Trophoblast cell (in vitro differentiated cells and primary cell): ENCODE measurements around the gene FUNDC2. TPM values are rescaled to one million over a fixed set of nuclear protein-coding genes. Genes with fewer than 3 reads are reported as not detected.
A peak's percentile ranks its signal among the peaks of the same experiment; 100 is the strongest.

Source experiments
- DNase-seq, 2 donors: peaks; one replicate each; pipeline ENCODE4 v3.0.0-alpha.2; 2016
- H2AFZ ChIP-seq: 2 replicates; pipeline ENCODE4 v1.6.1; 2013; ENCODE audit warnings: low read length, moderate library complexity, mild to moderate bottlenecking; ENCODE audit not compliant: insufficient read depth, poor library complexity
- H2AK5ac ChIP-seq: 2 replicates; pipeline ENCODE4 v1.6.1; 2013; ENCODE audit warnings: mild to moderate bottlenecking, low read length
- H2BK120ac ChIP-seq: 2 replicates; pipeline ENCODE4 v1.6.1; 2013; ENCODE audit warnings: low read length, mild to moderate bottlenecking, moderate library complexity; ENCODE audit not compliant: insufficient read depth, poor library complexity
- H2BK12ac ChIP-seq: 2 replicates; pipeline ENCODE4 v1.6.1; 2013; ENCODE audit warnings: mild to moderate bottlenecking, low read length, moderate library complexity
- H2BK5ac ChIP-seq: 2 replicates; pipeline ENCODE4 v1.6.1; 2013; ENCODE audit warnings: low read length, low read depth, moderate library complexity, mild to moderate bottlenecking; ENCODE audit not compliant: poor library complexity
- H3K14ac ChIP-seq: 2 replicates; pipeline ENCODE4 v1.6.1; 2013; ENCODE audit warnings: mild to moderate bottlenecking, low read length
- H3K18ac ChIP-seq: 2 replicates; pipeline ENCODE4 v1.6.1; 2013; ENCODE audit warnings: mild to moderate bottlenecking, low read length
- H3K23ac ChIP-seq: 2 replicates; pipeline ENCODE4 v1.6.1; 2013; ENCODE audit warnings: low read length
- H3K27ac ChIP-seq: 2 replicates; pipeline ENCODE4 v1.5.1; 2013; ENCODE audit warnings: low read depth, mild to moderate bottlenecking, inconsistent platforms, low read length, moderate library complexity
- H3K27me3 ChIP-seq: 2 replicates; pipeline ENCODE4 v1.6.1; 2013; ENCODE audit warnings: inconsistent platforms, mild to moderate bottlenecking, low read length, moderate library complexity; ENCODE audit not compliant: insufficient read depth
- H3K36me3 ChIP-seq, 2 experiments: 1 replicate in 1 of 2; 2 replicates in 1 of 2; pipeline ENCODE4 v1.6.1; 2013; ENCODE audit warnings: low read length in 2 of 2, mild to moderate bottlenecking in 2 of 2, moderate library complexity in 1 of 2; ENCODE audit not compliant: insufficient read depth in 2 of 2, control insufficient read depth in 1 of 2
- H3K4ac ChIP-seq: 2 replicates; pipeline ENCODE4 v1.6.1; 2013; ENCODE audit warnings: low read depth, mild to moderate bottlenecking, low read length, moderate library complexity
- H3K4me1 ChIP-seq, 2 experiments: 1 replicate in 1 of 2; 2 replicates in 1 of 2; pipeline ENCODE4 v1.6.1; 2013; ENCODE audit warnings: low read length in 2 of 2, mild to moderate bottlenecking in 2 of 2, moderate library complexity in 1 of 2; ENCODE audit not compliant: insufficient read depth in 2 of 2, control insufficient read depth in 1 of 2
- H3K4me2 ChIP-seq: 2 replicates; pipeline ENCODE4 v1.6.1; 2013; ENCODE audit warnings: inconsistent platforms, mild to moderate bottlenecking, low read length, moderate library complexity
- H3K4me3 ChIP-seq: 2 replicates; pipeline ENCODE4 v1.5.1; 2013; ENCODE audit warnings: mild to moderate bottlenecking, low read depth, low read length, inconsistent platforms
- H3K79me1 ChIP-seq: one replicate; pipeline ENCODE4 v1.6.1; 2013; ENCODE audit warnings: low read length
- H3K79me2 ChIP-seq: 2 replicates; pipeline ENCODE4 v1.6.1; 2013; ENCODE audit warnings: low read length, mild to moderate bottlenecking; ENCODE audit not compliant: control insufficient read depth, insufficient read depth, poor library complexity
- H3K9ac ChIP-seq: 2 replicates; pipeline ENCODE4 v1.6.1; 2013; ENCODE audit warnings: mild to moderate bottlenecking, low read length
- H3K9me3 ChIP-seq: 2 replicates; pipeline ENCODE4 v1.6.1; 2013; ENCODE audit warnings: low read depth, mild to moderate bottlenecking, control low read depth, inconsistent platforms, low read length; ENCODE audit not compliant: insufficient read depth
- H4K12ac ChIP-seq: 2 replicates; pipeline ENCODE4 v1.6.1; 2013; ENCODE audit warnings: low read depth, mild to moderate bottlenecking, low read length, moderate library complexity
- H4K8ac ChIP-seq: 2 replicates; pipeline ENCODE4 v1.6.1; 2013; ENCODE audit warnings: low read depth, mild to moderate bottlenecking, low read length, moderate library complexity
- H4K91ac ChIP-seq: one replicate; pipeline ENCODE4 v1.6.1; 2013; ENCODE audit warnings: low read depth, mild to moderate bottlenecking, low read length, moderate library complexity
- WGBS: extraction: QIAGEN DNeasy Blood & Tissue Kit; methylation state at CpG from one replicate; pipeline ENCODE4 v1.1.7; 2013; ENCODE audit warnings: missing lambda C conversion rate; ENCODE audit not compliant: insufficient read length, insufficient coverage; ENCODE audit errors: extremely low coverage; 5-methylcytosine and 5-hydroxymethylcytosine counted together
- polyA plus RNA-seq: library from polyadenylated mRNA; stranded (reverse); fragments of 200-250 nt; gene quantifications from 2 replicates; pipeline ENCODE4 v1.2.3, GENCODE V29; 2013

Gene FUNDC2
- 37.6 and 39.1 TPM in 2 replicates for polyA plus RNA-seq

GRCh38 chrX:155026727-155027508 is at the start of gene FUNDC2:
TSS of gene FUNDC2 (plus strand) at chrX:155026844. CDS start at chrX:155026939, 95 bp downstream.
- no peaks in the 10 kb centered on the region for H3K36me3 ChIP-seq
- peak; percentile 90 to 96 for DNase-seq
- peak within 1 kb of the TSS; percentile 98 for H3K27ac ChIP-seq
- no CpG with 5 or more reads among the region's 82 CpGs for WGBS
- H3K4me2 ChIP-seq, result peak within 1 kb of the TSS; percentile 65
- H2BK12ac ChIP-seq, result no peak within 1 kb of the TSS
- peak within 1 kb of the TSS; percentile 85 for H3K9ac ChIP-seq
- H4K8ac ChIP-seq, result peak within 1 kb of the TSS; percentile 79
- peak within 1 kb of the TSS; percentile 81 for H4K91ac ChIP-seq
- peaks cover 5% of the 10 kb centered on the region for H3K79me2 ChIP-seq
- H3K14ac ChIP-seq, result peak within 1 kb of the TSS; percentile 72
- peak within 1 kb of the TSS; percentile 63 for H2AFZ ChIP-seq
- H2BK120ac ChIP-seq, result peak within 1 kb of the TSS; percentile 36
- H3K18ac ChIP-seq, result peak within 1 kb of the TSS; percentile 57
- peak within 1 kb of the TSS; percentile 75 for H3K4me3 ChIP-seq
- peak within 1 kb of the TSS; percentile 61 for H2BK5ac ChIP-seq
- peak within 1 kb of the TSS; percentile 62 for H3K4ac ChIP-seq
- no peaks in the 10 kb centered on the region for H3K27me3 ChIP-seq
- H3K79me1 ChIP-seq, result peaks cover 5% of the 10 kb centered on the region
- H3K9me3 ChIP-seq, result no peaks in the 10 kb centered on the region
- no peak within 1 kb of the TSS for H3K23ac ChIP-seq
- H4K12ac ChIP-seq, result peak within 1 kb of the TSS; percentile 12
- H3K4me1 ChIP-seq, result no peaks in the 10 kb centered on the region
- no peak within 1 kb of the TSS for H2AK5ac ChIP-seq

- H3K36me3 ChIP-seq, result no peaks in the 10 kb centered on the region
- H3K79me1 ChIP-seq, result no peaks in the 10 kb centered on the region
- no peak overlapping the region for H2AFZ ChIP-seq
- no peak for DNase-seq
- WGBS, result no CpG with 5 or more reads among the region's 4 CpGs
- H2AK5ac ChIP-seq, result no peak overlapping the region
- H3K4me2 ChIP-seq, result no peak overlapping the region
- no peak overlapping the region for H2BK12ac ChIP-seq
- no peak overlapping the region for H3K23ac ChIP-seq
- H3K9ac ChIP-seq, result no peak overlapping the region
- no peak overlapping the region for H3K4me3 ChIP-seq
- H3K79me2 ChIP-seq, result no peaks in the 10 kb centered on the region
- no peak overlapping the region for H2BK5ac ChIP-seq
- H2BK120ac ChIP-seq, result no peak overlapping the region
- no peak overlapping the region for H3K27ac ChIP-seq
- no peak overlapping the region for H4K91ac ChIP-seq
- no peak overlapping the region for H4K8ac ChIP-seq
- no peaks in the 10 kb centered on the region for H3K4me1 ChIP-seq
- H3K18ac ChIP-seq, result no peak overlapping the region
- no peak overlapping the region for H3K14ac ChIP-seq
- no peak overlapping the region for H4K12ac ChIP-seq
- H3K4ac ChIP-seq, result no peak overlapping the region
- H3K9me3 ChIP-seq, result no peaks in the 10 kb centered on the region
- H3K27me3 ChIP-seq, result no peaks in the 10 kb centered on the region
Measured at GRCh38 chrX:154979629-154980028, 47.0 kb upstream of the FUNDC2 start.

- Histone ChIP-seq H3K14ac (no peak overlapping the region), H4K91ac (no peak overlapping the region), H4K12ac (no peak overlapping the region), H3K27me3 (no peaks in the 10 kb centered on the region), H3K4ac (no peak overlapping the region), H2BK5ac (no peak overlapping the region), H3K9me3 (no peaks in the 10 kb centered on the region), H3K23ac (no peak overlapping the region), H3K36me3 (no peaks in the 10 kb centered on the region), H3K9ac (no peak overlapping the region), H3K27ac (no peak overlapping the region), H3K4me3 (no peak overlapping the region), H3K4me2 (peak overlapping the region; percentile 34), H3K18ac (no peak overlapping the region), H2BK12ac (no peak overlapping the region), H3K79me2 (no peaks in the 10 kb centered on the region), H2AK5ac (no peak overlapping the region), H2BK120ac (peak overlapping the region; percentile 31), H3K4me1 (no peaks in the 10 kb centered on the region), H3K79me1 (no peaks in the 10 kb centered on the region), H4K8ac (no peak overlapping the region), H2AFZ (peak overlapping the region; percentile 28)
- no CpG with 5 or more reads among the region's 11 CpGs for WGBS
- peak; percentile 56 to 86 for DNase-seq
Measured at GRCh38 chrX:154980330-154981115, 46.1 kb upstream of the FUNDC2 start.

GRCh38 chrX:154981116-154981411 is 45.6 kb upstream of the FUNDC2 start:
- peak overlapping the region; percentile 28 for H2AFZ ChIP-seq

More at GRCh38 chrX:154981116-154981411, 45.6 kb upstream of the FUNDC2 start:
- H2BK12ac ChIP-seq, result no peak overlapping the region
- H3K14ac ChIP-seq, result no peak overlapping the region
- H3K18ac ChIP-seq, result no peak overlapping the region
- no peak overlapping the region for H2BK5ac ChIP-seq
- no peak overlapping the region for H3K4me3 ChIP-seq
- no peak overlapping the region for H4K12ac ChIP-seq
- WGBS, result no CpG with 5 or more reads among the region's 6 CpGs
- no peak overlapping the region for H2AK5ac ChIP-seq
- H3K79me2 ChIP-seq, result no peaks in the 10 kb centered on the region
- no peak overlapping the region for H4K8ac ChIP-seq
- no peaks in the 10 kb centered on the region for H3K79me1 ChIP-seq
- H2BK120ac ChIP-seq, result no peak overlapping the region
- H3K27me3 ChIP-seq, result no peaks in the 10 kb centered on the region
- H3K4me2 ChIP-seq, result no peak overlapping the region
- no peaks in the 10 kb centered on the region for H3K9me3 ChIP-seq
- no peaks in the 10 kb centered on the region for H3K4me1 ChIP-seq
- H3K23ac ChIP-seq, result no peak overlapping the region
- no peak overlapping the region for H3K4ac ChIP-seq
- DNase-seq, result no peak
- H3K36me3 ChIP-seq, result no peaks in the 10 kb centered on the region
- H3K9ac ChIP-seq, result no peak overlapping the region
- no peak overlapping the region for H3K27ac ChIP-seq
- no peak overlapping the region for H4K91ac ChIP-seq
